HCT116 (cell line): ENCODE results near the gene FOXO3. TPM values are rescaled to one million over a fixed set of nuclear protein-coding genes. Genes with fewer than 3 reads are reported as not detected.

Experiments
- ATAC-seq: fragments of 200-7000 bp; cut with Tn5 transposase; 2 replicates; pipeline ENCODE4 v1.9.1; 2020; ENCODE audit warnings: mild to moderate bottlenecking, moderate library complexity
- BruUV-seq: library from RNA; stranded (reverse); fragments of 400-500 nt; replicated peaks from 2 replicates; lab custom pipeline; 2021; lab: Mats Ljungman, UMichigan
- CTCF ChIA-PET: fragments of 300-600 bp; sonication (Branson Sonifier 250); formaldehyde crosslinking; loops from one replicate; lab custom pipeline; 2021; ENCODE audit warnings: antibody characterized with exemption; lab: Charles Lee
- POLR2A ChIA-PET: fragments of 300-600, 350-600 bp; sonication (Branson Sonifier 250); formaldehyde crosslinking; loops from one replicate; lab custom pipeline; 2021; ENCODE audit warnings: antibody characterized with exemption; lab: Charles Lee
- RAD21 ChIA-PET, 2 experiments: fragments of 300-600 bp; sonication (Branson Sonifier 250); formaldehyde crosslinking; loops; one replicate each; lab custom pipeline; 2023; ENCODE audit warnings: low total read pairs in 2 of 2; ENCODE audit not compliant: uncharacterized antibody in 2 of 2, unreplicated experiment in 2 of 2, low non-redundant PET in 1 of 2; lab: Charles Lee
- DNase-seq: peaks from one replicate; pipeline ENCODE4 v3.0.0-alpha.2; 2010; ENCODE audit warnings: low read depth, low spot score
- H2AFZ ChIP-seq: fragments of 200-600 bp; shearing (Covaris generic), sonication (generic); 2 replicates; pipeline ENCODE4 v1.6.1; 2017; ENCODE audit warnings: low read depth, mixed run types, mixed read lengths, antibody characterized with exemption, low read length; ENCODE audit not compliant: poor library complexity, severe bottlenecking
- H3K27ac ChIP-seq: 2 replicates; pipeline ENCODE4 v1.5.1; 2012; ENCODE audit warnings: low read depth, low read length
- H3K27me3 ChIP-seq: fragments of 200-600 bp; sonication (generic); 2 replicates; pipeline ENCODE4 v1.6.1; 2016; ENCODE audit warnings: mixed run types, low read length, mixed read lengths; ENCODE audit not compliant: insufficient read depth
- H3K36me3 ChIP-seq, 2 experiments: fragments of 200-500 bp in 1 of 2; fragments of 200-600 bp in 1 of 2; sonication (Bioruptor generic) in 1 of 2; sonication (generic) in 1 of 2; 2 replicates each; pipeline versions ENCODE4 v1.5.1 to v1.6.1; 2014 to 2016; ENCODE audit warnings: low read length in 2 of 2, inconsistent platforms in 1 of 2, mixed read lengths in 1 of 2, mixed run types in 1 of 2; ENCODE audit not compliant: insufficient read depth in 2 of 2, control insufficient read depth in 1 of 2
- H3K4me1 ChIP-seq, 2 experiments: fragments of 200-600 bp in 1 of 2; sonication (generic) in 1 of 2; 2 replicates each; pipeline versions ENCODE4 v1.5.1 to v1.6.1; 2012 to 2017; ENCODE audit warnings: low read length in 2 of 2, inconsistent platforms in 1 of 2, mild to moderate bottlenecking in 1 of 2, mixed read lengths in 1 of 2, mixed run types in 1 of 2, moderate library complexity in 1 of 2; ENCODE audit not compliant: insufficient read depth in 2 of 2, control insufficient read depth in 1 of 2
- H3K4me2 ChIP-seq: fragments of 200-600 bp; sonication (generic); 2 replicates; pipeline ENCODE4 v1.6.1; 2017; ENCODE audit warnings: mixed run types, low read length, mixed read lengths
- H3K4me3 ChIP-seq, 2 experiments: fragments of 200-600 bp in 1 of 2; sonication (generic) in 1 of 2; replicated peaks in 1 of 2; 2 replicates each; pipeline ENCODE4 v1.5.1; 2011 to 2016; ENCODE audit warnings: low read length in 2 of 2, control low read depth in 1 of 2, low read depth in 1 of 2, mild to moderate bottlenecking in 1 of 2, mixed read lengths in 1 of 2, mixed run types in 1 of 2
- H3K79me2 ChIP-seq: fragments of 200-600 bp; sonication (generic); 2 replicates; pipeline ENCODE4 v1.6.1; 2017; ENCODE audit warnings: mild to moderate bottlenecking, mixed run types, low read length, moderate library complexity, mixed read lengths; ENCODE audit not compliant: insufficient read depth
- H3K9ac ChIP-seq: fragments of 200-600 bp; sonication (generic); 2 replicates; pipeline ENCODE4 v1.6.1; 2016; ENCODE audit warnings: low read length, mixed read lengths
- H3K9me2 ChIP-seq: fragments of 200-600 bp; sonication (generic), shearing (Covaris generic); 2 replicates; pipeline ENCODE4 v1.6.1; 2017; ENCODE audit warnings: mixed run types, mild to moderate bottlenecking, moderate library complexity; ENCODE audit not compliant: insufficient read depth
- H3K9me3 ChIP-seq, 2 experiments: fragments of 200-500 bp in 1 of 2; fragments of 200-600 bp in 1 of 2; sonication (Bioruptor generic) in 1 of 2; sonication (generic) in 1 of 2; 2 replicates each; pipeline ENCODE4 v1.6.1; 2014 to 2017; ENCODE audit warnings: low read length in 2 of 2, mixed read lengths in 2 of 2, inconsistent platforms in 1 of 2, low read depth in 1 of 2, mild to moderate bottlenecking in 1 of 2, mixed run types in 1 of 2, moderate library complexity in 1 of 2; ENCODE audit not compliant: control insufficient read depth in 1 of 2, insufficient read depth in 1 of 2
- H4K20me1 ChIP-seq: fragments of 200-600 bp; sonication (generic), shearing (Covaris generic); 2 replicates; pipeline ENCODE4 v1.6.1; 2017; ENCODE audit warnings: mixed run types, mild to moderate bottlenecking, moderate library complexity; ENCODE audit not compliant: insufficient read depth
- CEBPB ChIP-seq: IDR thresholded peaks from 2 replicates; pipeline ENCODE4 v1.6.1; 2012; ENCODE audit warnings: low read depth
- FOSL1 ChIP-seq: IDR thresholded peaks from 2 replicates; pipeline ENCODE4 v1.6.1; 2012; ENCODE audit warnings: low read depth
- POLR2A ChIP-seq: IDR thresholded peaks from 2 replicates; pipeline ENCODE4 v1.7.0; 2011; ENCODE audit warnings: borderline replicate concordance; ENCODE audit not compliant: insufficient read depth, insufficient read length; ENCODE audit errors: extremely low read depth
- POLR2AphosphoS5 ChIP-seq: IDR thresholded peaks from 2 replicates; pipeline ENCODE4 v1.6.1; 2011; ENCODE audit warnings: mild to moderate bottlenecking, low read depth, low read length, moderate library complexity
- SP1 ChIP-seq: IDR thresholded peaks from 2 replicates; pipeline ENCODE4 v1.6.1; 2012; ENCODE audit warnings: low read depth
- TCF7L2 ChIP-seq: IDR thresholded peaks from 2 replicates; pipeline ENCODE4 v1.7.0; 2011; ENCODE audit warnings: borderline replicate concordance, inconsistent platforms; ENCODE audit not compliant: insufficient read depth, insufficient read length; ENCODE audit errors: extremely low read depth
- YY1 ChIP-seq: IDR thresholded peaks from 2 replicates; pipeline ENCODE4 v1.6.1; 2011; ENCODE audit warnings: low read length, low read depth, moderate library complexity, mild to moderate bottlenecking; ENCODE audit not compliant: insufficient replicate concordance; ENCODE audit errors: extremely low read depth
- intact Hi-C: fragments of 100-400 bp; cut with micrococcal nuclease; formaldehyde crosslinking; loops from 2 replicates; pipeline ENCODE4 v1.10.0; 2022
- total RNA-seq: library from RNA; stranded (reverse); gene quantifications from one replicate; pipeline ENCODE4 v1.2.1, GENCODE V29; 2021; ENCODE audit not compliant: unreplicated experiment
- TF ChIP-seq, protein P1 (sequence below): IDR thresholded peaks from 2 replicates; pipeline ENCODE4 v1.6.1; 2011; ENCODE audit warnings: mild to moderate bottlenecking, low read length, moderate library complexity; ENCODE audit not compliant: insufficient replicate concordance; ENCODE audit errors: extremely low read depth

FOXO3 gene
- total RNA-seq, 1 experiment from 2014 or later = 40.0 TPM

DNA sequence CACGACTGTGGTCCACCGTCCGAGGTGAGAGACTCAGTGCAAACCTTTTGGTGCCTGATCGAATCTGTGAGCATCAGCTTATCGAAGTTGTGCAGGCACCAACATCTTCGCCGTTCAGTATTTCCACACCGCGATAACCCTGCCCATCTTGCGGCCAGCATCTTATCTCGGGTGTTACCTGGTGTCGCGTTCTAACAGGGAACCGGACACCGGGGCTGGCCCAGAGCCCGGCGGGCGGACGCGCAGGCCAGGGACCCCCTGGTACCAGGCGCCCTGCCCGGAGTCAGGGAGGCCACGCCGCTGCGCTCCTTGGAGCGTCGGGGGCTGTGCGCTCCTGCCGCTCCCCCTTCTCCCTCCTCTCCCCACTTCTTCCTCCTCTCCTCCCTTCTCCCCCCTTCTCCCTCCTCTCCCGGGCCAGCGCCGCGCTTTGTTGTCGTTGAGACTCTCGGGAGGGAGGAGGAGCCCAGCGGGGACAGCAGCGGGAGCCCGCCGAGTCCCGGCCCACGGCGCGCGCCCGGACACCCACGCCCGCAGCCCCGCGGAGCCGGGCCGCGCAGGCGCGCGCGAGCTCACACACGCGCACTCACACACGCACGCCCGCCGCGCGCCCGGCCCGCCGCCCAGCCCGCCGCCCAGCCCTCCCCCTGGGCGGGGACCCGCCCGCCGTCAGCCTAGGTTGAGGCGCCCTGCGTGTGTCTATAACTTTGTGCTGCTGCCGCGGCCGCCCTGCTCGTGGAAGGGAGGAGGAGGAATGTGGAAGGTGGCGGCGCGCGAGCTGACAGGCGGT is 1.4 kb upstream of the FOXO3 start:
- RAD21 ChIA-PET = interaction anchor here in 1 of 2 experiments (0.6 kb wide), 1 partner anchor 107 kb away, joined by 3 read pairs; no protein-coding TSS in a partner anchor

More for the DNA sequence above, 1.4 kb upstream of the FOXO3 start:
- Histone ChIP-seq H3K36me3 (no peaks in the 10 kb centered on the region), H3K27me3 (no peaks in the 10 kb centered on the region), H3K9me3 (no peaks in the 10 kb centered on the region), H3K9me2 (no peaks in the 10 kb centered on the region), H3K4me3 (peak overlapping the region; percentile 86), H3K4me1 (peaks cover 29 to 47% of the 10 kb centered on the region in 2 experiments), H3K4me2 (peak overlapping the region; percentile 92), H2AFZ (peak overlapping the region; percentile 50), H3K27ac (peak overlapping the region; percentile 84), H3K9ac (peak overlapping the region; percentile 77), H4K20me1 (no peaks in the 10 kb centered on the region), H3K79me2 (peaks cover 28% of the 10 kb centered on the region)
- ATAC-seq = peak; percentile 52
- intact Hi-C loops = loop anchor here (1.0 kb wide), 3 partner anchors 178 to 276 kb away; no protein-coding TSS in a partner anchor
- TF ChIP-seq CEBPB = no peak
- TF ChIP-seq, protein P1, sequence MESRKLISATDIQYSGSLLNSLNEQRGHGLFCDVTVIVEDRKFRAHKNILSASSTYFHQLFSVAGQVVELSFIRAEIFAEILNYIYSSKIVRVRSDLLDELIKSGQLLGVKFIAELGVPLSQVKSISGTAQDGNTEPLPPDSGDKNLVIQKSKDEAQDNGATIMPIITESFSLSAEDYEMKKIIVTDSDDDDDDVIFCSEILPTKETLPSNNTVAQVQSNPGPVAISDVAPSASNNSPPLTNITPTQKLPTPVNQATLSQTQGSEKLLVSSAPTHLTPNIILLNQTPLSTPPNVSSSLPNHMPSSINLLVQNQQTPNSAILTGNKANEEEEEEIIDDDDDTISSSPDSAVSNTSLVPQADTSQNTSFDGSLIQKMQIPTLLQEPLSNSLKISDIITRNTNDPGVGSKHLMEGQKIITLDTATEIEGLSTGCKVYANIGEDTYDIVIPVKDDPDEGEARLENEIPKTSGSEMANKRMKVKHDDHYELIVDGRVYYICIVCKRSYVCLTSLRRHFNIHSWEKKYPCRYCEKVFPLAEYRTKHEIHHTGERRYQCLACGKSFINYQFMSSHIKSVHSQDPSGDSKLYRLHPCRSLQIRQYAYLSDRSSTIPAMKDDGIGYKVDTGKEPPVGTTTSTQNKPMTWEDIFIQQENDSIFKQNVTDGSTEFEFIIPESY = peak; percentile 51
- peak; percentile 82 for TF ChIP-seq POLR2AphosphoS5
- TF ChIP-seq TCF7L2 = peak; percentile 81
- TF ChIP-seq YY1 = peak; percentile 67
- TF ChIP-seq SP1 = no peak
- no peak for TF ChIP-seq FOSL1
- TF ChIP-seq POLR2A = peak; percentile 80
- BruUV-seq = no TSS peak
- CTCF ChIA-PET = interaction anchor here (0.8 to 1.5 kb wide), 5 partner anchors 62 to 536 kb away, joined by 3 to 6 read pairs (median 3); partner anchors contain the start of genes CEP57L1 and SESN1
- no peak for DNase-seq
- POLR2A ChIA-PET = interaction anchor here (1.2 to 1.6 kb wide), 6 partner anchors 8 to 188 kb away, joined by 3 to 4 read pairs (median 4); no protein-coding TSS in a partner anchor
